Measurements from ENCODE around the gene SURF1. TPM values are rescaled to one million over a fixed set of nuclear protein-coding genes. Genes with fewer than 3 reads are reported as not detected.
"Not testable (repeated sequence)": the region's sequence is repeated elsewhere in the genome, so short reads cannot be mapped to it uniquely, and the experiment has no call there.

Gene SURF1
- total RNA-seq, 1 donor from 2014 or later: 56.1 TPM

DNA sequence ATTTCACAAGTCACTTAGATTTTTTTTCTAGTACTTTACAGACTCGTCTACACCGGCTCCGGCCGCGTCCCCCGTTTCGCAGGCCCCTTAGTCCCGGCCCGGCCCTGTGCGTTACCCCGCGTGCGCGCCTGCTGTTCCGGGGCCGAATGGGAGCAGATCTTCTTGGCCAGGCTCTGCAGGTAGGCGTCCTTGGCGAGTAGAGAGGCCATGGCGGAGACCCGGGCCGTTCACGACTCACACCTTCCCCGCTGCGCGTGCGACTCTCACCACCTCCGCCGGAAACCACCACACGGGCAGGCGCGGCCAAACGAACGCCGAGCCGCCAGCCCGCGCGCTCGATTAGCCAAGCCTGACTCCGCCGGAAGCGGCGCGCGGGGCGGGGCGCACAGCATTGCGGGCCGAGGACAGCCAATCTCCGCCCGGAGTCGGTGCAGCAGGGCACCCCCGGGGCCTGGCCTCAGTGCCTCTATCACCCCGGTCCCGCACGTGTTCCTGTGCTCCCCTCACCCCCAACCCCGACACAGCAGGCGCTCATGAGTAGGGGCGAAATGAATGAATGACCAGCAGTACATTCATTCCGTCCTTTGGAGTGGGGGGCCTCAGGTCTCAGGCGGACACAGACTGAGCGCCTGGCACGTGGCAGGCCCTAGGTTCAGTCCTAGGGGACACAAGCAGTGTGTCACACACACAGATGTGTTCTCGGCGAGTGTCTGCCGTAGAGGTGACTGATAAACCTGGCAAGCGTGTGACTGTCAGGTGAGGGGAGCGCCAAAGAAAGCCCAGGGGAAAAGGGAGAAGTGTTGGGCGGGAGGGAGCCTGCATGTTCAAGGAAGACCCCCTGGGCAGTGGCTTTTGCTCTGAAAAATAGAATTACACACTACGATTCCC is 20.1 kb downstream of the SURF1 start, which contains the start of gene SURF6:
TSS of gene SURF6 (minus strand) at position 265 of the 888 bp plus-strand sequence. CDS start at position 209, 56 bp downstream.
- H3K27me3 Mint-ChIP-seq (ENCODE audit: unreplicated experiment): peaks cover 6% of the 10 kb centered on the region
- peak; percentile 95 for DNase-seq
- H3K4me1 Mint-ChIP-seq (ENCODE audit: low read depth, unreplicated experiment): peaks cover 2% of the 10 kb centered on the region
- TF ChIP-seq, protein P1, sequence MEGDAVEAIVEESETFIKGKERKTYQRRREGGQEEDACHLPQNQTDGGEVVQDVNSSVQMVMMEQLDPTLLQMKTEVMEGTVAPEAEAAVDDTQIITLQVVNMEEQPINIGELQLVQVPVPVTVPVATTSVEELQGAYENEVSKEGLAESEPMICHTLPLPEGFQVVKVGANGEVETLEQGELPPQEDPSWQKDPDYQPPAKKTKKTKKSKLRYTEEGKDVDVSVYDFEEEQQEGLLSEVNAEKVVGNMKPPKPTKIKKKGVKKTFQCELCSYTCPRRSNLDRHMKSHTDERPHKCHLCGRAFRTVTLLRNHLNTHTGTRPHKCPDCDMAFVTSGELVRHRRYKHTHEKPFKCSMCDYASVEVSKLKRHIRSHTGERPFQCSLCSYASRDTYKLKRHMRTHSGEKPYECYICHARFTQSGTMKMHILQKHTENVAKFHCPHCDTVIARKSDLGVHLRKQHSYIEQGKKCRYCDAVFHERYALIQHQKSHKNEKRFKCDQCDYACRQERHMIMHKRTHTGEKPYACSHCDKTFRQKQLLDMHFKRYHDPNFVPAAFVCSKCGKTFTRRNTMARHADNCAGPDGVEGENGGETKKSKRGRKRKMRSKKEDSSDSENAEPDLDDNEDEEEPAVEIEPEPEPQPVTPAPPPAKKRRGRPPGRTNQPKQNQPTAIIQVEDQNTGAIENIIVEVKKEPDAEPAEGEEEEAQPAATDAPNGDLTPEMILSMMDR (IDR thresholded peaks at IDR 0.05; ENCODE audit: partially characterized antibody, unreplicated experiment): no peak
- peaks cover 4% of the 10 kb centered on the region for H3K9me3 Mint-ChIP-seq (ENCODE audit: unreplicated experiment)
- H3K36me3 Mint-ChIP-seq (ENCODE audit: unreplicated experiment): peaks cover 4% of the 10 kb centered on the region
- H3K27ac Mint-ChIP-seq (ENCODE audit: unreplicated experiment): peak within 1 kb of the TSS; percentile 62
- H3K4me3 Mint-ChIP-seq (ENCODE audit: unreplicated experiment): peak within 1 kb of the TSS; percentile 97

DNA sequence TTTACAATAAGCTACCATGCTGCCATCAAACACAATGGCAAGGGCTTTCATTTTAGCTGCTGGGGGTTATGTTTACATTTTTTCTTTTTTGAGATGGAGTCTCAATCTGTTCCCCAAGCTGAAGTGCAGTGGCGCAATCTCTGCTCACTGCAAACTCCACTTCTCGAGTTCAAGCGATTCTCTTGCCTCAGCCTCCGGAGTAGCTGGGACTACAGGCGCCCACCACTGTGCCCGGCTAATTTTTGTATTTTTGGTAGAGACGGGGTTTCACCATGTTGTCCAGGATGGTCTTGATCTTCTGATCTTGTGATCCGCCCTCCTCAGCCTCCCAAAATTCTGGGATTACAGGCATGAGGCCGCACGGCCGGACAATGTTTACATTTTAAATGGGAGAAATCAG is 21.4 kb downstream of the SURF1 start:
- DNase-seq: not testable (repeated sequence)

DNA sequence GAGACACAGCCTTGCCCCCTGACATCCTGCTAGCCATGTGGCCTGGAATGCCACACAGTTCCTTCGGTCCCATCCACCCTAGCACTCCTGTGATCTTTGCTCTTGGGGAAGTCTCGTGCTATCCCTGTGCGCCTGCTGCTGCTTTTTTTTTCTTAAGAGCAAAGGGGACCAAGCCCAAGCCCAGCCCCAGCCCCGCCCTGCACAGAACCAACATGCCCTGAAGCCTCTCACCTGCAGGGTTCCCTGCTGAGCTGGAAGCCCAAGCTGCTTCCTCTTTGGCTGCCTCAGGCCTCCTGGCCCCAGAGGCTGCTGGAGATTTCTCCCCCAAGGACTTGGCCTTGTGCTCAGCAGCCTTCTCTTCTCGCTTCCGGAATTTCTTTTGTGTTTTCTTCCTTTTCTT is 22.1 kb downstream of the SURF1 start:
- DNase-seq: no peak
- Mint-ChIP-seq H3K27ac (ENCODE audit: unreplicated experiment) (no peak overlapping the region), H3K4me3 (ENCODE audit: unreplicated experiment) (no peak overlapping the region)

More for the DNA sequence above, 21.4 kb downstream of the SURF1 start:
- peak overlapping the region; percentile 97 for H3K4me3 Mint-ChIP-seq (ENCODE audit: unreplicated experiment)
- not testable (repeated sequence) for H3K36me3 Mint-ChIP-seq (ENCODE audit: unreplicated experiment); H3K27me3 Mint-ChIP-seq (ENCODE audit: unreplicated experiment); H3K4me1 Mint-ChIP-seq (ENCODE audit: low read depth, unreplicated experiment); H3K9me3 Mint-ChIP-seq (ENCODE audit: unreplicated experiment); H3K27ac Mint-ChIP-seq (ENCODE audit: unreplicated experiment)

DNA sequence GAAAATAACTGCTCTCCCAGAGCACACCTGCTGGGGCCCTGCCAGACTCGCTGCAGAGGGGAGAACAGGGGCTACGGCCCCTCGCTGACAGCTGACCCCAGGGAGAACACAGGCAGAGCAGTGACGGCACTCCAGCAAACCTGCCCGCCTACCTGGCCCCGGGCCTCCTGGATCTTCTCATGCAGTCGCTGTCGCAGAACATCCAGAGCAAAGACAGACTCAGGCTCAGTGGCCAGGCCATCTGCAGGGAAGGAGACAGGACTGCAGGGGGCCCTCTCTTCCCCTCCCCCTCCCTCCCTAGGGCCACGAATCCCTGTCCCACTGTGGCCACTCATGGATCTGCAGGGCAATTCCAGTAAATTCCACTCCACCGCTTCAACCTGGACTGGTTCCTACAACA is 22.7 kb downstream of the SURF1 start:
- H3K4me1 Mint-ChIP-seq (ENCODE audit: low read depth, unreplicated experiment): peaks cover 2% of the 10 kb centered on the region
- H3K9me3 Mint-ChIP-seq (ENCODE audit: unreplicated experiment): peaks cover 4% of the 10 kb centered on the region
- H3K27ac Mint-ChIP-seq (ENCODE audit: unreplicated experiment): no peak overlapping the region
- no peak overlapping the region for H3K4me3 Mint-ChIP-seq (ENCODE audit: unreplicated experiment)
- TF ChIP-seq, protein P1 (IDR thresholded peaks at IDR 0.05; ENCODE audit: partially characterized antibody, unreplicated experiment): no peak
- H3K27me3 Mint-ChIP-seq (ENCODE audit: unreplicated experiment): peaks cover 6% of the 10 kb centered on the region
- DNase-seq: no peak
- peaks cover 4% of the 10 kb centered on the region for H3K36me3 Mint-ChIP-seq (ENCODE audit: unreplicated experiment)

More for the DNA sequence above, 22.1 kb downstream of the SURF1 start:
- TF ChIP-seq, protein P1 (IDR thresholded peaks at IDR 0.05; ENCODE audit: partially characterized antibody, unreplicated experiment): no peak
- Mint-ChIP-seq H3K27me3 (ENCODE audit: unreplicated experiment) (peaks cover 6% of the 10 kb centered on the region), H3K36me3 (ENCODE audit: unreplicated experiment) (peaks cover 4% of the 10 kb centered on the region), H3K9me3 (ENCODE audit: unreplicated experiment) (peaks cover 4% of the 10 kb centered on the region), H3K4me1 (ENCODE audit: low read depth, unreplicated experiment) (peaks cover 2% of the 10 kb centered on the region)

DNA sequence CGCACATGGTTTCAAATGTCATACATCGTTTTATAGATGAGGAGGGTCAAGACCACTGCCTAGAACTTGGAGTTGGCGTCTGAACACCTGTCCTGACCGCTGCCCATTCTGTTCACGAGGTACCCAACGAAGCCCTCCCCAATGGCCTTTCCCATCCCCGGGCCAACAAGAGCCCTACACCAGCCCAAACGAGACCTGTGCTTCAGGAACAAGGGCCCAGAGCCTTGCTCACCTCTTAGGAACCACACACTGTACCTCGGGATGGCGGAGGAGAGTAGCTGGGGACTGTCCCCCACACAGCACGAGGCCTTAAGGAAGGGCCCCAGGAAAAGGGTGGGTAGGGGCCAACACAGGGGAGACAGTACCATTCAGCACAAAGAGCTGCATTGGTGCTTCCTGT is 23.3 kb downstream of the SURF1 start:
- H3K4me1 Mint-ChIP-seq (ENCODE audit: low read depth, unreplicated experiment): peaks cover 2% of the 10 kb centered on the region
- peaks cover 4% of the 10 kb centered on the region for H3K36me3 Mint-ChIP-seq (ENCODE audit: unreplicated experiment)
- TF ChIP-seq, protein P1 (IDR thresholded peaks at IDR 0.05; ENCODE audit: partially characterized antibody, unreplicated experiment): no peak
- no peak for DNase-seq
- no peak overlapping the region for H3K4me3 Mint-ChIP-seq (ENCODE audit: unreplicated experiment)
- H3K9me3 Mint-ChIP-seq (ENCODE audit: unreplicated experiment): peaks cover 4% of the 10 kb centered on the region
- H3K27me3 Mint-ChIP-seq (ENCODE audit: unreplicated experiment): peaks cover 6% of the 10 kb centered on the region
- no peak overlapping the region for H3K27ac Mint-ChIP-seq (ENCODE audit: unreplicated experiment)
